GM12873 (cell line): ENCODE measurements around the gene CHST2.

Experiments used
- CTCF ChIP-seq: IDR thresholded peaks from 2 replicates; pipeline ENCODE4 v1.5.1; 2012; ENCODE audit warnings: low read depth, mild to moderate bottlenecking, moderate library complexity, low read length, control low read depth; ENCODE audit not compliant: insufficient read depth; ENCODE audit errors: missing control alignments

Gene CHST2

GRCh38 chr3:143139762-143140161, 20.2 kb downstream of the CHST2 start:
- TF ChIP-seq CTCF = no peak

- TF ChIP-seq CTCF = no peak
These were observed 21.0 kb downstream of the CHST2 start for GRCh38 chr3:143140550-143140949.

GRCh38 chr3:143142354-143142753, 22.8 kb downstream of the CHST2 start:
- TF ChIP-seq CTCF = no peak

- TF ChIP-seq CTCF = no peak
These were observed 26.3 kb downstream of the CHST2 start for GRCh38 chr3:143145906-143146305.

- TF ChIP-seq CTCF = no peak
These were observed 27.1 kb downstream of the CHST2 start for GRCh38 chr3:143146486-143147274.

GRCh38 chr3:143147707-143148106, 28.1 kb downstream of the CHST2 start:
- no peak for TF ChIP-seq CTCF

GRCh38 chr3:143150071-143150470, 30.5 kb downstream of the CHST2 start:
- TF ChIP-seq CTCF = no peak
